Breast epithelium (tissue), 3 donors: ENCODE measurements around the gene DCST2.

Source experiments
- CTCF ChIP-seq, 3 donors: fragments of 450-650 bp; IDR thresholded peaks; one replicate each; pipeline ENCODE4 v1.5.1; 2016 to 2017; ENCODE audit warnings: antibody characterized with exemption in 3 of 3, mild to moderate bottlenecking in 3 of 3, moderate library complexity in 3 of 3
- POLR2A ChIP-seq: fragments of 450-650 bp; IDR thresholded peaks from one replicate; pipeline ENCODE4 v1.6.1; 2016; ENCODE audit warnings: antibody characterized with exemption, mild to moderate bottlenecking, moderate library complexity
- POLR2AphosphoS5 ChIP-seq, 3 donors: sonication (generic); formaldehyde crosslinking; IDR thresholded peaks; one replicate each; pipeline ENCODE4 v1.6.1; 2017; ENCODE audit warnings: antibody characterized with exemption in 3 of 3

GRCh38 chr1:155043793-155044192, 10.2 kb upstream of the DCST2 start:
- no peak for TF ChIP-seq POLR2AphosphoS5 (IDR thresholded peaks at IDR 0.05)
- no peak for TF ChIP-seq CTCF (IDR thresholded peaks at IDR 0.05)
- TF ChIP-seq POLR2A = no peak
